GM19025 (cell line): Measurements from ENCODE around the gene EPG5.
"Not testable (repeated sequence)": the region's sequence is repeated elsewhere in the genome, so short reads cannot be mapped to it uniquely, and the experiment has no call there.

Source experiments
- ATAC-seq: cut with Tn5 transposase; IDR thresholded peaks from one replicate; pipeline ENCODE4 v1.9.1; 2021; ENCODE audit warnings: mild to moderate bottlenecking, low read depth, moderate library complexity; ENCODE audit not compliant: unreplicated experiment

EPG5 gene

DNA sequence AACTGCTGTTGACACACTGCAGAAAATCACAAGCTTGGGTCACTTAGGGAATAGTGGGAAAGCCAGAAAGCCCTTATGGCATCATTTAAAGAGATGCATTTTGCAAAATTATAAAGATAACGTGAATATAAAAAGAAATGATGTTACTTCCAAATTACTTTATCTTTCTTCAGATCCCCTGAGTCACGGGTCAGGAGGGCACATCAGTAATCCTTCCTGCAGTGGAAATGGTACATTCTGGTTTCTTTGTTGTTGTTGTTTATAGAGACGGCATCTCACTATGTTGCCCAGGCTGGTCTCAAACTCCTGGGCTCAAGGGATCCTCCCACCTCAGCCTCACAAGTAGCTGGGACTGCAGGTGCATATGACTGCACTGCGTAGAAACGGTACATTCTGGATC is 9.8 kb upstream of the EPG5 start:
- no peak for ATAC-seq

DNA sequence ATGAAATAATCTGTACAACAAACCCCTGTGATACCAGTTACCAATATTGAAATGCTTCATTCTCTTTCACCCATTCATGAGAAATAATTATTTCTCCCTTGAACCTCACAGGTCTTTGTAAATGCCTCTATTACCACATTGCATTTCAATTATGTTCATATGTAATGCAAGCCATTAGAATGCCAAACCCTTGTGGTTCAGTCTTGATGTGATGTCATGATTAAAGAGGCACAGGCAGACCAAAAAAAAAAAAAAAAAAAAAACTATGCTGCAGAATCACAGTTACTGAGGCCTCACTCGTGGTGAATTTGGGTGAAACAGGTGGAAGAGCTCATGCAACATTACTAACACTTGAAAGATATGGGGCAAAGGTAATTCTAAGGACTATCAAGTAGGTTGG is 9.4 kb upstream of the EPG5 start:
- no peak for ATAC-seq

DNA sequence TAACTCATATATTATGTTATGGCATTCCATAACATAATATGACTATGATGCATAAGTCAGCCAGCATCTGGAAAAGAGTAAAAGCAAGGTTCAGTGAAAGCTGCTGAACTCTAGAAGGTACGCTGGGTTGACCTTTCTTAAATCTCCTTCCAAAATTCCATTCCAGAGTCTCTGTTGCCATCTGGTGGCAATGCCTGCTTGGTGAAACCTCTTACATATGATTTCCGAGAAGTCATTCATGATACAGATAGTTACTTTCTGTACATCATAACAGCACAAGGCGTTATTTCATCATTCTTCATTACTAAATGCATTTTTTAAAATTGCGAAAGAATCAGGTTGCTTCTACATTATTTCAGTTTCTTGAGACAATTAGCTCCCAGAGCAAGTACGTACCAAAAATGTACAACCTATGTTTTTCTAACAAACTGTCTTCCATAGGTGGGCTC is 7.0 kb upstream of the EPG5 start:
- ATAC-seq: no peak

DNA sequence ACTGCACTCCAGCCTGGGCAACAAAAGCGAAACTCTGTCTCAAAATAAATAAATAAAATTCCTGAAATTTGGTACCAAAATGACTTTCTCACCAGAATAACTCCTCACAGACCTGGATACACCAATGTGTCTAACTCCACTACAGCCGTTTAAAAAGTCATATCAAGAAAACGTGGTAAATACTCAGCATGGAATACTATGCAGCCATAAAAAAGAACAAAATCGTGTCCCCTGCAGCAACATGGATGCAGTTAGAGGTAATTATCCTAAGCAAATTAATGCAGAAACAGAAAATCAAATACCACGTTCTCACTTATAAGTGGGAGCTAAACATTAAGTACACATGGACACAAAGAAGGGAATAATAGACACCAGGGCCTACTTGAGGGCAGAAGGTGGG is 2.2 kb downstream of the EPG5 start:
- not testable (repeated sequence) for ATAC-seq

DNA sequence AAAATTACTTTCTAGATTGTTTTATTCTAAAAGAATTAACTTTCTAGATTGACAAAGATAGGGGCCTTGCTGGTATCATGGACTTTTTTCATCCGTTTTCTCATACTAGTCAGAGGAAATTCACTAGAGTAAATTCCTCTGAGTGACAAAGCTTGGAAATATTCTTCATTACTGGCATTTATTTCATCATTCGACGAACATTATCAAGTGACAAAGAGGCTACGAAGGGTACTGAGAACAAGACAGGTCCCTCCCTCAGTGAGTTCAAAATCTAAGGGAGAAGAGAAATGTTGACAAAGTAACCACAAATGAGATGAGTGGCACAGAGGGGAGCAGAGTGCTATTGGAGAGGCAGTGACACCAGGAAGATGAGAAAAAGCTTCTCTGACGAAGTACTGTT is 4.3 kb downstream of the EPG5 start:
- no peak for ATAC-seq

DNA sequence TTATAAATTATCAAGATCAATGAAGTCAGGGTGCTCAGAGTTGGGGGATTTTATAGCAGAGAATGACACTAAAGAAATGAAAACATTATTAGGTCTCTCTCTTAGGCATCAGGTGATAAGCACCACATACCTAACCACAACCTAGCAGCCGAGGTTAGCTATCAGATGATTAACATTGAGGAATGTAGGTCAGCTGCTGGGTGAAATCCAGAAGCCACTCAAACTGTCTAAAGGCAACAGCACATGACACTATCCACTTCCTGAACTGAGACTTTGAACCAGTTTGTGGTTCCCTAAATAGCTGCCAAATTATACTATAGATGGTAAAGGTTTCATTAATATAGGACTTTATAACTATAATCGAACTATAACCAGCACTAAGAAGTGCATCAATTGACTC is 4.7 kb downstream of the EPG5 start:
- ATAC-seq: no peak

DNA sequence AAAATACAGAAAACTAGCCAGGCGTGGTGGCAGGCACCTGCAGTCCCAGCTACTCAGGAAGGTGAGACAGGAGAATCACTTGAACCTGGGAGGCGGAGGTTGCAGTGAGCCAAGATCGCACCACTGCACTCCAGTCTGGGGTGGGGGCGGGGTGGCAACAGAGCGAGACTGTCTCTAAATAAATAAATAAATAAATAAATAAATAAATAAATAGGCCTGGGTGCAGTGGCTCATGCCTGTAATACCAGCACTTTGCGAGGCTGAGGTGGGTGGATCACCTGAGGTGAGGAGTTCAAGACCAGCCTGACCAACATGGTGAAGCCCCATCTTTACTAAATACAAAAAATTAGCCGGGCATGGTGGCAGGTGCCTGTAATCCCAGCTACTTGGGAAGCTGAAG is 7.6 kb downstream of the EPG5 start:
- not testable (repeated sequence) for ATAC-seq

DNA sequence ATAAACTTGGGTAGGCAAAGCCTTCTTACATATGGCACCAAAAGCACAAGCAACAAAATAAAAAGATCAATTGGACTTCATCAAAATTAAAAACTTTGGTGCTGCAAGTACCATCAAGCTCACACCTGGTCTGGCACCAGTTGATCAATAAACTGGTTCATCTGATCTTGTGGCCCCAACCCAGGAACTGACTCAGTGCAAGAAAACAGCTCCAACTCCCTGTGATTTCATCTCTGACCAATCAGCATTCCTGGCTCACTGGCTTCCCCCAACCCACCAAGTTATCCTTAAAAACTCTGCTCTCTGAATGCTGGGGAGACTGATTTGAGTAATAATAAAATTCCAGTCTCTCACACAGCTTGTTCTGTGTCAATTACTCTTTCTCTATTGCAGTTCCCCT is 8.4 kb downstream of the EPG5 start:
- ATAC-seq: no peak

DNA sequence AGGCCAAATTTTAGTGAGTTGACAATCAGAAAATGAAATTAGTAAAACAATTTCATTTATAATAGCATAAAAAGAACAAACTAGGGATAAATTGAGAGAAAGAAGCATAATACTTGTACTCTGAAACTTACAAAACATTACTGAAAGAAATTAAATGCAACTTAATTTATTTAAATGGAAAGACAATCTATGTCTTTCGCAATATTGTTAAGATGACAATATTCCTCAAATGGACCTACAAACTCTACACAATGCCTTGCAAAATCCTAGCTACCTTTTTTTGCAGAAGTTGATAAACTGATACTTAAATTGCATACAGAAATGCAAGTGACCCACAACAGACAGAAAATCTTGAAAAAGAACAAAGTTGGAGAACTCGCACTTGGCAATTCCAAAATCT is 9.1 kb downstream of the EPG5 start:
- ATAC-seq: no peak

DNA sequence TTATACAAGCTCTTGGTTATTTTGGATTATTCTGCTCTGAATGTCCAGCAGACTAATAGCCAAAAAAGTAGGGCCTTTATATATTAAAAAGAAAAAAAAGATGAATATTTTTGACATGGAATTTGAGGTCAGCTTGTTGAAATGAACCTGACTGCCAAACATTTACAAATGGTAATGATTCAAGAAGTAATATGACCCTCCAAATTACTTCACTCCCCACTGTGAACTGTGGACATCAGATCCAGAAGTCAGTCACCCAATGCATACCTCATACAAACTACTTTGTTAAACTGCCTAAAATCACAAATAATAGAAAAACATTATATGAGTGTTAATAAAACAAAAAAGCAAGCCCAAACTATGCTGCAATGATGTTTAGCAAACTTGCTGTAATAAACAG is 10.0 kb downstream of the EPG5 start:
- no peak for ATAC-seq

DNA sequence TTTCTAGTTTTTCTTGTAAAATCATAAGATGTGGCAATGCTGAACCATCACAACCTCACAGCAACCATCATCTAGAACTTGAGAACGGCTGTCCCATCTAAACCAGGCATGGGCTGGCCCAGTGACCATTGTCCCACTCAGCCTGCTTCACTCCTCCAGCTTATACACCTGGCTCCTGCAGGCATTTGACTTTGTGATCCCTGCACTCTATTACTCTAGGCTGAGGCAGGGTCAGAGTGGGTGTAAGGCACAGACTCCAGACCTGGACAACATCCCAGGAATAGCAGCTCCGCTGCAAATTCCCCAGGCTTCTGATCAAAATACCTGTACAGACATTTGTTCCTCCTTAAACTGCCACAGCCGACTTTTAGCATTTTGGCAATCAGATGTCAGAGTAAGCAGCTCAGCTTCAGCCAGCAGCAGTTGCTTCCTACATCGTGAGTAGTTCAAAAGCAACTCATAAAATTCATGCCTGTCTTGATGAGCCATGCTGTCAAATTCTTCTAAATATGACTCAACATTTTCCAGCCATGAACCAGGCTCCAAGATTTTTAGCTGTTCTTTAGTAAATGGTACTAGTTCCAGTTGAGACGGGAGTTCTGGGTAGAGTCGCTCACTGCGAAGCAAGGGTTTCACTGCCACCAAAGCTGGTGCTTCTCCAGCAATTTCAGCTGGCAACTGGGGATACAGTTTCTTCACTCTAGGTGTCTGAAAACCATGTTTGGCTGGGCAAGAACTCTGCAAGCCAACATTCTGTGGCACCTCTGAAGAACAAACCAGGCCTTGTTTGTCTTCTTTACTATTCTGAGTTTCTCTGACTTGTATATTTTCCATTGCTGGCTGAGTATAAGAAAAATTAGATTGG is 12.8 kb downstream of the EPG5 start:
- no peak for ATAC-seq

DNA sequence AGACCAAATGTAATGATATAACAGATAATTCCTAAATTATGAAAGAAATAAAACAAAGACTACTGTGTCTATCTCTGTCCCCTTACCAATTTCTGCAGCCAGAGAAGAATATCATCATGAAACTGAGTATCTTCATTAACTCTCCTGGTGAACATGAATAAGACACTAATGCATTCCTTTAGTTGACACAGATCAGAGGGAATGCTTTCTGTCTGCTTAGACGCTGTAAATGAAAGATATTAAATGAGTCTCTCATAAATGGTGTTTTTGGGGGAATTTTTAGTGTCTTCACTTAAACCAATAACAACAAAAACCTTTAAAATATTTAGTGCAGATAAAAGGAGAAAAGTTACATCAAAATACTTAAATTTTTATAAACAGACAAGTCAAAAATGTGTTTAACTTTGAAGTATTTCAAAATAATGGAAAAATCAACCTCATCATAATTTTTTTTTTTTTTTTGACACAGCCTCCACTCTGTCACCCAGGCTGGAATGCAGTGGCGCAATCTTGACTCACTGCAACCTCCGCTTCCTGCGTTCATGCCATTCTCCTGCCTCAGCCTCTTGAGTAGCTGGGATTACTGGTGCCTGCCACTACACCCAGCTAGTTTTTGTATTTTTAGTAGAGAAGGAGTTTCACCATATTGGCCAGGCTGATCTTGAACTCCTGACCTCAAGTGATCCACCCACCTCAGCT is 16.0 kb downstream of the EPG5 start:
- no peak for ATAC-seq

DNA sequence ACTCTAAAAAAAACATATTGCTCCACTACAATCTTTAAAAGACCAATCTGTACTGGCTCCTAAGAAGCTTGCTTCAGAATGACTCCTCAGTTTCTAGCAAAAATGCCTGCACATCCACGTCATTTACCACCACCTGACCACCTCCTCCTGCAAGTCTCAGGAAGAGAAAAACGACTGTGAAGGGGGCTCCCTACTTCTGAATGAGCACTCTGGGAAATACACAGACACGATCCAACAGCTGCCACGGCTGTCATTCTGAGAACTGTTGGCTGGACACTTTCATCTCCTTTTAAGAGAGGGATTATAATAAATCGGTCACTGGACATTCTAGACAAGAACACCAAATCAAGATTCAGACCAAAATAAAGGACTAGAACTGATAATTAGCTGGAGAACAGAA is 21.5 kb downstream of the EPG5 start:
- ATAC-seq: no peak

DNA sequence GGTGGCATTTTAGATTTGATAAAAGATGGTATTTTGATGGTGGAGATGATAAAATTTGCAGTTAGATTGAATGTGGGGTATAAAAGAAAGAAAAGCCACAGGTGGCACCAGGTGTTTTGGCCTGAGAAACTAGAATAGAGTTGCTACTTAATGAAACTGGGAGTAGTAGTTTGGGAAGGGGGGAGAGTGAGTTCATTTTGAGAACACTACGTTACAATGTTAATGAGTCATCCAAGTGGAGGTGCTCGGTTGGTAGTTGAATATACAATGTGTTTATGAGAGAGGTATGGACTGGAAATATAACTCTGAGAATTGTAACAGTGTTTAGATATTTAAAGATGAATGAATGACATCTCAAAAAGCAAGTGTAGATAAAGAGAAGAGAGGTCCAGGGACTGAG is 26.4 kb downstream of the EPG5 start:
- ATAC-seq: no peak

DNA sequence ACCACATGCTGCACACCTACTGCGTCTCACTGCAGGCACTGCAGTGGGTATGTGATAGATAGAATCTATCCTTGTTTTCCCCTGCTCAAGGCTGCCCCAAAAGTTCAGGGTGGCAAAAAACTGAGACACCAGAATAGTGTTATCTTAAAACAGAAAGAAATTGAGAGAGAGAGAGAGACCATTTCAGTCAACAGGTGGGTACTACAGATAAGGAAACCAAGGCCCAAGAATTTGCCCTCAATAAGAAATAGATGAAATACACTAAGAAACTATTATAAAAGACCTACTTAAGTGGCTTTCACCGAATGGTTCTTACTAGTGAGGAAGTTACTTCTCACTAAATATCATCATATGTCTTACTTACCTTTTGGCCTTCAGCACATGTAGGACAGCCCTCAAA is 27.9 kb downstream of the EPG5 start:
- no peak for ATAC-seq

DNA sequence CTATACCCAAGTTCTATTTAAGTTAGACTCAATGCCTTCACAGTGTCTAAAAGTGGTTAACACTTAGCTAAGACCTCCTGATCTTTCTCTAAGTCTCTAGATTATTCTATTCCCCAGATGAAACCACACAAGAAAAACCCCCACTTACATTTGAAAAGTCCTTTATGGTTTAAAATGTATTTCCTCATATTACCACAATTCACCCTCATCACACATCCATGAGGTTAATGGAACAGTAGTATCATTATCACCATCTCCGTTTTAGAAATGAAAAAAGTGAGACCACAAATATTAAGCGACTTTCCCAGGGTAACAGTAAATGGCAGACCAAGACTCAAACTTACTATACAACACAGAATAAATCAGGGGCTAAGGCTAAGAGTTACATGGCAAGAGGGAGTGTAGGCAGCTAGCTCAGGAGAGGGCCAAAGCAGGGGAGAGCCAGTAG is 28.6 kb downstream of the EPG5 start:
- no peak for ATAC-seq

DNA sequence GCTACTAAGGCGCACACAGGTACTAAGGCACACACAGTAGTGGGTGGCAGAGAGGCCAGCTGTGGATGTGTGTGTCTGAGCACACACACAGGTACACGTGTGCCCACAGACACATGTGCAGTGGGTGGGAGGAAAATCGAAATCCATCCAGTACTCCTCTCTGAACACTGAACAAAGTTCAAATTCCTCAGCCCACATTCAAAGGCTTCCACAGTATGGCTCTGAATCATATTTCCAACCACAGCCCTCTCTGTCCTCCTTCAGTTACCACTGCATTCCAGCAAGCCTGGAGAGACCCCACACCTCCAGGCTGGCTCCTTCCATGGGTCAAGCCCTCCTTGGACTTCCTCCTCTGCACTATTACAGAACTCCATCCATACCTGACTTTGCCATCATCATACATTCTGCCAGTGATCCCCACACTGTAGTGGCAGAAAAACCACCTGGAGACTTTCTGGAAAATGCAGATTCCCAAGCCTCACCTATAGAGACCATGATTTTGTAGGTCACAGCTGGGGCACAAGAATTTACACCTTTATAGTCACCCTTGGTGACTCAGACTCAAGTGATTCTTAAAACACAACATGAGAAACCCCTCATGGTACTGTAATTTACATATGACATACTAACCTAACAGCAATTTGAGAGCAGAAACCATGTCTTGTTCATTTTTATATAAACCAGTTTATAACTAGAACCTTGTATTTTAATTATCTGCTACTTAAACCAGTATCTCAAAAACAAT is 31.4 kb downstream of the EPG5 start:
- no peak for ATAC-seq

DNA sequence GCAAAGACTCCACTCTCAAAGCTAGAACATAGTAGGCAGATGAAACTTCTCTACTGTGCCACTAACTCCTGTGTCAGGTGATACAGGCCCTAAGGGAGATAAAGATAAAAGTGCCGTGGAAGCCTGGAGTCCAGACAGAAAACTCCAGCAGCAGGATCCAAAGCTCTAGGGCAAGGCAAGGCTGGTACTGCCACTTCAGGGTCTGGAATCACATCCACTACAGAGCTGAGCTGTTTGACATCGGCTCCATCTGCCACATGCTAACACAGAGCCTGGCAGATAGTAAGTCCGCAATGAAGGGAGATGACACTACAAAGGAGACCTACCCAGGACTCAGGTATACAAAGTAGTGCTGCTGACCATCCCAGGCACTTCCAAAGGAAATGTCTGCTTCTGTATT is 34.4 kb downstream of the EPG5 start:
- ATAC-seq: no peak

DNA sequence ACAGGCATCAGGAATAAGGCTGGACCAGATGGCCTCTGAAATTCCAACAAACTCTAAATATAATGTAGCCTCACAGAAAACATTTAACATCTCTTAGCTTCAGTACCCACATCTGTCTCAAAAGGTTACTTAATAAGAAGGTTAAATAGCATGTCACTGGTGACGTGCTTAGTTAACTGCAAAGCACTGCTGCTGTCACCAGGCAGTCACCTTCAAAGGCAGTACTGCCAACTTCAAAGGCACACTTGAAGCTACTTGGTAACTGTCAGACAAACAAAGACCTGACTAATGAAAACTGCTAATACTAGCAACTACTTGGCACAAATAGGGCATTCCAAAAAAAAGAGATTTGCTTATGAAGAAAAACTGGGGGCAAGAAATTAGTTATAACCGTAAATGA is 36.2 kb downstream of the EPG5 start:
- no peak for ATAC-seq

DNA sequence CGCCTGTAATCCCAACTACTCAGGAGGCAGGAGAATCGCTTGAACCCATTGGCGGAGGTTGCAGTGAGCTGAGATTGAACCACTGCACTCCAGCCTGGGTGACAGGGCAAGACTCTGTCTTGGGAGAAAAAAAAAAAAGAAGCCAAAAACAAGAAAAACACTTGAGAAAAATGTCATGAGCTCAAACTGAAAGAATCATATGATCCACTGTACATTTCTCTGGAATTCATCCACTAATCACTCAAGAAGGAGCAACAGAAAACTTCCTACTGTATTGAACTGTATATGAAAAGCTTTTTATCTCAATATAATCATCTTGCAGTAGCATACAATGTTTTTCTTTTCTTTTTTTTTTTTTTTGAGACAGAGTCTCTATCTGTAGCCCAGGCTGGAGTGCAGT is 40.4 kb downstream of the EPG5 start:
- no peak for ATAC-seq

DNA sequence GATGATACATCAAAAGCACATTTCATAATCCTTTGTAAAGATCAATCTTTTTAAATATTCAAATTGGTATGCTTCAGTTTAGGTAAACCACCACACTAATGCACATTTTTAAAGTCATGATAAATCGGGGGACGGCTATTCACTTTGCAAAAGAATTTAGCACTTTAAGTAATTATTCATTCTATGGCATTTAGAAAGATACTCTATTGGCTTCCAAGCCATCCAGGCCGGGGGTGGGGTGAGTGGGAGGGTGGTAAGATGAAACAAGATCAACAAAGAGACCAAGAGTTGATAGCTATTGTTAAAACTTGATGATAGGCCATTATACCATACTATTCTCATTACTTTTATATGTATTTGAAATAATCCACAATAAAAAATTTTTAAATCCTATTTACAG is 41.0 kb downstream of the EPG5 start:
- no peak for ATAC-seq
